HL-60 (cell line): Measurements from ENCODE around the gene WFIKKN1.

Source experiments
- DNase-seq, 2 experiments: peaks; one replicate each; pipeline ENCODE4 v3.0.0-alpha.2; 2010 to 2020; ENCODE audit warnings: low read depth in 1 of 2, low spot score in 1 of 2
- H3K27ac ChIP-seq: fragments of 250-450 bp; sonication (Bioruptor Pico); replicated peaks from 2 replicates; pipeline ENCODE4 v1.5.1; 2020; ENCODE audit warnings: mild to moderate bottlenecking, moderate library complexity
- H3K27me3 ChIP-seq: fragments of 250-450 bp; sonication (Bioruptor Pico); 2 replicates; pipeline ENCODE4 v1.5.1; 2021; ENCODE audit warnings: mild to moderate bottlenecking, moderate library complexity; ENCODE audit not compliant: insufficient read depth, poor library complexity, severe bottlenecking
- H3K4me3 ChIP-seq: replicated peaks from 2 replicates; pipeline ENCODE4 v1.5.1; 2011; ENCODE audit warnings: mild to moderate bottlenecking, control low read depth, low read length; ENCODE audit not compliant: insufficient read depth
- GABPA ChIP-seq: IDR thresholded peaks from 2 replicates; pipeline ENCODE4 v1.6.1; 2012; ENCODE audit warnings: low read depth
- POLR2AphosphoS5 ChIP-seq: IDR thresholded peaks from 2 replicates; pipeline ENCODE4 v1.6.1; 2012; ENCODE audit warnings: low read depth
- SPI1 ChIP-seq: IDR thresholded peaks from 2 replicates; pipeline ENCODE4 v1.6.1; 2012; ENCODE audit warnings: low read depth, mild to moderate bottlenecking, borderline replicate concordance
- TF ChIP-seq, protein P1 (sequence below): IDR thresholded peaks from 2 replicates; pipeline ENCODE4 v1.6.1; 2012; ENCODE audit warnings: low read depth; ENCODE audit not compliant: insufficient replicate concordance
- TF ChIP-seq, protein P2 (sequence below): IDR thresholded peaks from one replicate; pipeline ENCODE4 v1.5.1; 2011; ENCODE audit warnings: low read length, control low read depth, inconsistent platforms; ENCODE audit not compliant: insufficient read depth

Gene WFIKKN1

DNA sequence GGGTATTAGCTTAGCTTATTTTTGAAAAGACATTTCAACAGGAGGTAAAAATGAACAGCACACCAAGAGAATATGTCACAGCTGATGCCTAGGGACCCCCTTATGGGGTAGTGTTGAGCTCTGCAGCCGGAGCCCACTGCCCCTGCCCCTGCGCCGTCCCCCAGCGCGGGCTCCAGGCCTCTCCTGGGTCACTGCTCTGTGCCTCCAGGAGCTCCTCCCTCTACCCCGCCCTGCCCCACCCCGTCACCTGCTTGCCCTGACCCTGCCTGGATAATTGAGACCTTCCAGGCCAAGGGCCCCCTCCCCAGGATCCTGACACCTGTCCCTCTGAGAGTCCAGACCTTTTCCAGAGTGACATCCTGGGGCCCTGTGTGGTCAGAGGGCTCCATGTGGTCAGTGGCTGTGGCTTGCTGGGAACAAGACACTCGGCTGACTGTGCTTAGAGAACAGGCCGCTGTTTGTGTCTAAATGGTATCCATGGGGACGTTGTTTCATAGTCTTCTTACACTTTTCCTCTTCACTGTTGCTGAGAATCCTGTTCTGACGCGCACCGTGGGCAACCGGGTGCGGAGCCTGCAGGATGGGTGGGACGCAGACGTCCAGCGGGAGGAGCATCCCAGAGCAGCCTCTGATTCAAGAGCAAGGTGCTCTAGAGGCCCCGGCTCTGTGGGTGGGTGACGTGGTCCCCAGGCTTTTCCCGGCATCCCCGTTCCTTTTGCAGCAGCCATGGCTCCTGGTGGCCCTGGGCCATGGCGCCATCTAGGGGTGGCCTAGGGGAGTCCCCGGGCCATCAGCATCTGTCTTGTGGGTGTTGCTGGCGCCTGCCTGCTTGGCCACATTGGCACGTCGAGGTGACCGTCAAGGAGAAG lies 20.0 kb upstream of the WFIKKN1 start:
- no peak overlapping the region for H3K4me3 ChIP-seq
- TF ChIP-seq, protein P1, sequence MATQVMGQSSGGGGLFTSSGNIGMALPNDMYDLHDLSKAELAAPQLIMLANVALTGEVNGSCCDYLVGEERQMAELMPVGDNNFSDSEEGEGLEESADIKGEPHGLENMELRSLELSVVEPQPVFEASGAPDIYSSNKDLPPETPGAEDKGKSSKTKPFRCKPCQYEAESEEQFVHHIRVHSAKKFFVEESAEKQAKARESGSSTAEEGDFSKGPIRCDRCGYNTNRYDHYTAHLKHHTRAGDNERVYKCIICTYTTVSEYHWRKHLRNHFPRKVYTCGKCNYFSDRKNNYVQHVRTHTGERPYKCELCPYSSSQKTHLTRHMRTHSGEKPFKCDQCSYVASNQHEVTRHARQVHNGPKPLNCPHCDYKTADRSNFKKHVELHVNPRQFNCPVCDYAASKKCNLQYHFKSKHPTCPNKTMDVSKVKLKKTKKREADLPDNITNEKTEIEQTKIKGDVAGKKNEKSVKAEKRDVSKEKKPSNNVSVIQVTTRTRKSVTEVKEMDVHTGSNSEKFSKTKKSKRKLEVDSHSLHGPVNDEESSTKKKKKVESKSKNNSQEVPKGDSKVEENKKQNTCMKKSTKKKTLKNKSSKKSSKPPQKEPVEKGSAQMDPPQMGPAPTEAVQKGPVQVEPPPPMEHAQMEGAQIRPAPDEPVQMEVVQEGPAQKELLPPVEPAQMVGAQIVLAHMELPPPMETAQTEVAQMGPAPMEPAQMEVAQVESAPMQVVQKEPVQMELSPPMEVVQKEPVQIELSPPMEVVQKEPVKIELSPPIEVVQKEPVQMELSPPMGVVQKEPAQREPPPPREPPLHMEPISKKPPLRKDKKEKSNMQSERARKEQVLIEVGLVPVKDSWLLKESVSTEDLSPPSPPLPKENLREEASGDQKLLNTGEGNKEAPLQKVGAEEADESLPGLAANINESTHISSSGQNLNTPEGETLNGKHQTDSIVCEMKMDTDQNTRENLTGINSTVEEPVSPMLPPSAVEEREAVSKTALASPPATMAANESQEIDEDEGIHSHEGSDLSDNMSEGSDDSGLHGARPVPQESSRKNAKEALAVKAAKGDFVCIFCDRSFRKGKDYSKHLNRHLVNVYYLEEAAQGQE: no peak
- TF ChIP-seq POLR2AphosphoS5: no peak
- TF ChIP-seq, protein P2, sequence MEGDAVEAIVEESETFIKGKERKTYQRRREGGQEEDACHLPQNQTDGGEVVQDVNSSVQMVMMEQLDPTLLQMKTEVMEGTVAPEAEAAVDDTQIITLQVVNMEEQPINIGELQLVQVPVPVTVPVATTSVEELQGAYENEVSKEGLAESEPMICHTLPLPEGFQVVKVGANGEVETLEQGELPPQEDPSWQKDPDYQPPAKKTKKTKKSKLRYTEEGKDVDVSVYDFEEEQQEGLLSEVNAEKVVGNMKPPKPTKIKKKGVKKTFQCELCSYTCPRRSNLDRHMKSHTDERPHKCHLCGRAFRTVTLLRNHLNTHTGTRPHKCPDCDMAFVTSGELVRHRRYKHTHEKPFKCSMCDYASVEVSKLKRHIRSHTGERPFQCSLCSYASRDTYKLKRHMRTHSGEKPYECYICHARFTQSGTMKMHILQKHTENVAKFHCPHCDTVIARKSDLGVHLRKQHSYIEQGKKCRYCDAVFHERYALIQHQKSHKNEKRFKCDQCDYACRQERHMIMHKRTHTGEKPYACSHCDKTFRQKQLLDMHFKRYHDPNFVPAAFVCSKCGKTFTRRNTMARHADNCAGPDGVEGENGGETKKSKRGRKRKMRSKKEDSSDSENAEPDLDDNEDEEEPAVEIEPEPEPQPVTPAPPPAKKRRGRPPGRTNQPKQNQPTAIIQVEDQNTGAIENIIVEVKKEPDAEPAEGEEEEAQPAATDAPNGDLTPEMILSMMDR: peak; percentile 48
- H3K27ac ChIP-seq: no peak overlapping the region
- DNase-seq: no peak
- no peaks in the 10 kb centered on the region for H3K27me3 ChIP-seq

DNA sequence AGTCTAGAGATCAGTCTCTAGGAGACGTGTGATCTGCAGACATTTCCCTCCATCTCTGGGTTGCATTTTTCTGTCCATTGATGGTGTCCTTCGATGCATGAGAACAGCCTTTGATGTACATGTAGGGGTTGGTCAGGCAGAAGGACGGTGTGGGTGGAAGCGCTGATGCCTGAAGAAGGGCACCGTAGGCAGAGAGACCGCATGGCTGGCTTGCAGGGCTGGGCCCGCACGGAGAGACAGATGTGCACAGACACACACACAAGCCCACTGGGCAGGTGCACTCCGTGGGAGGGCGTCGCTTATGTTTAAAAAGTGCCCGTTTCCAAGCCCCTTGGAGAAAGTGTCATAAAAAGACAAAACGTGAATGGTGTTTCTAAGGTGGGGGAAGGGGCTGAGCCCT lies 15.7 kb upstream of the WFIKKN1 start:
- TF ChIP-seq, protein P2: no peak
- TF ChIP-seq, protein P1: no peak
- no peak for TF ChIP-seq GABPA
- TF ChIP-seq POLR2AphosphoS5: no peak
- no peak for TF ChIP-seq SPI1
- Histone ChIP-seq H3K4me3 (no peak overlapping the region), H3K27me3 (no peaks in the 10 kb centered on the region), H3K27ac (no peak overlapping the region)
- DNase-seq: no peak

DNA sequence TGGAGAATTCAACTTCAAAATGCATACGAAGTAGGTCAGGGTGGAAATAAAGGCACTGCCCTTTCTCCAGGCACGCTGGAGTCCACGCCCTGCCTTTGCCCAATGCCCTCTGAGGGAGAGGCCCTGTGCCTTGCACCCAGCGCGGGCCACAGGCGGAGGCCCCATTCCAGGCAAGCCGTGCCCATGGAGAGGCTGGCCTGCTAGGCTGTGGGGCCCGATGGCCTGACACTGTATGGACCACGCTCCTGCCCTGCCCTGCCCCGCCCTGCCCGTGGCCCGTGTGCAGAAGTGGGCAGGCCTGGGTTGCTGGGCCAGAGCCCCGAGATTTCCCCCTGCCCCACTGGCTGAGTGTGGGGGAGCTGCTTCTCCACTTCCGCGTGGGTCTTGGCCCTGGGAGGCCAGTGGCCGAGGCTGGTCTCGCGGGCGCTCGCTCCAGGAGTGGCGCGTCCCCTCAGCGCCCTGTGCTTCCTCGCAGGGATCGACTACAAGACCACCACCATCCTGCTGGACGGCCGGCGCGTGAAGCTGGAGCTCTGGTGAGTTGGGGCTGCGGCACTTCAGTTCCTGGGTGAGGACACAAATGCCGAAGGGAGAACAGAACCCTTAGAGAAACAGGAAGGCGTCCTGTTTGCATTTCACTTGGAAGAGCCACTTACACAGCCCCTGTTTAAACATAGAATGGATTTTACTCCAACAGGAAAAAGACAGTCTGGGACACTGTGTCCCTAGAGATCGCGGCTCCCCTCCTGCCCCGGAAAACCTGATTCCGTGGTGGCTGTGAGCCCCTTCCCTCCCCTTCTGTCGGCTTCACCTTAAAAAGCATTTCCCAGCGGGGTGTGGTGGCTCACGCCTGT lies 13.8 kb upstream of the WFIKKN1 start:
- DNase-seq: no peak
- TF ChIP-seq POLR2AphosphoS5 (no peak), GABPA (no peak), SPI1 (no peak)
- TF ChIP-seq, protein P1: no peak
- TF ChIP-seq, protein P2: no peak
- Histone ChIP-seq H3K4me3 (no peak overlapping the region), H3K27me3 (no peaks in the 10 kb centered on the region), H3K27ac (no peak overlapping the region)
